Sigmoid colon (tissue), 7 donors: Measurements from ENCODE around the gene ATOSB. TPM values are rescaled to one million over a fixed set of nuclear protein-coding genes. Genes with fewer than 3 reads are reported as not detected.

Experiments
- DNase-seq: peaks from one replicate; pipeline ENCODE4 v3.0.0-alpha.2; 2019
- H3K27ac ChIP-seq, 4 donors: fragments of 200-600 bp; sonication (generic); one replicate each; pipeline ENCODE4 v1.5.1; 2016 to 2019; ENCODE audit warnings: mild to moderate bottlenecking in 1 of 4
- H3K27me3 ChIP-seq, 3 donors: fragments of 200-600 bp; sonication (generic); one replicate each; pipeline ENCODE4 v1.5.1; 2019; ENCODE audit warnings: mild to moderate bottlenecking in 1 of 3
- H3K36me3 ChIP-seq, 4 donors: fragments of 200-600 bp; sonication (generic); one replicate each; pipeline ENCODE4 v1.5.1; 2016 to 2019
- H3K4me1 ChIP-seq, 4 donors: fragments of 200-600 bp; sonication (generic); one replicate each; pipeline ENCODE4 v1.5.1; 2017 to 2019
- H3K4me3 ChIP-seq, 4 donors: fragments of 200-600 bp; sonication (generic); one replicate each; pipeline ENCODE4 v1.5.1; 2017 to 2019; ENCODE audit warnings: mild to moderate bottlenecking in 2 of 4, moderate library complexity in 1 of 4
- H3K9me3 ChIP-seq, 4 donors: fragments of 200-600 bp in 3 of 4; sonication (generic) in 3 of 4; one replicate each; pipeline versions ENCODE4 v1.5.1 to v1.6.1; 2013 to 2019
- CTCF ChIP-seq, 4 experiments: fragments of 450-650 bp in 3 of 4; fragments of 200-600 bp in 1 of 4; IDR thresholded peaks; one replicate each; pipeline ENCODE4 v1.5.1; 2016 to 2019; ENCODE audit warnings: antibody characterized with exemption in 4 of 4, mild to moderate bottlenecking in 3 of 4, moderate library complexity in 2 of 4
- EP300 ChIP-seq, 4 donors: sonication (generic); formaldehyde crosslinking; IDR thresholded peaks; one replicate each; pipeline ENCODE4 v1.6.1; 2017; ENCODE audit warnings: antibody characterized with exemption in 4 of 4
- POLR2A ChIP-seq, 2 donors: fragments of 450-650 bp; IDR thresholded peaks; one replicate each; pipeline ENCODE4 v1.6.1; 2016; ENCODE audit warnings: antibody characterized with exemption in 2 of 2, mild to moderate bottlenecking in 2 of 2, moderate library complexity in 2 of 2
- POLR2AphosphoS5 ChIP-seq, 4 donors: sonication (generic); formaldehyde crosslinking; IDR thresholded peaks; one replicate each; pipeline ENCODE4 v1.6.1; 2017; ENCODE audit warnings: antibody characterized with exemption in 4 of 4
- WGBS, 2 donors: extraction: QIAGEN DNeasy Blood & Tissue Kit; methylation state at CpG; one replicate each; pipeline ENCODE4 v1.1.7; 2013; 5-methylcytosine and 5-hydroxymethylcytosine counted together
- intact Hi-C: fragments of 100-400 bp; cut with DNase I; formaldehyde crosslinking; loops from one replicate; pipeline ENCODE4 v1.15.1; 2023
- polyA plus RNA-seq, 3 donors: library from polyadenylated mRNA; stranded (reverse); fragments of 200-250 nt; gene quantifications; one replicate each; pipeline ENCODE4 v1.2.3, GENCODE V29; 2013
- total RNA-seq, 4 donors: library from RNA; depleted of rRNA; stranded (reverse); fragments of >200 nt; gene quantifications; one replicate each; pipeline ENCODE4 v1.1.0, GENCODE V29; 2016
- donor health status: healthy with polysubstance abuse.
- donor health status: Bipolar disorder and iron deficiency.
- donor health status: healthy.

ATOSB gene
- total and polyA plus RNA-seq, 7 donors: 10.5 to 27.3 (median 19.4) TPM

GRCh38 chr9:35076848-35077247 is 38.8 kb downstream of the ATOSB start:
- H3K36me3 ChIP-seq: no peaks in the 10 kb centered on the region
- H3K9me3 ChIP-seq: no peaks in the 10 kb centered on the region
- DNase-seq: no peak
- H3K27me3 ChIP-seq: no peaks in the 10 kb centered on the region
- H3K27ac ChIP-seq: no peak overlapping the region
- no peak for TF ChIP-seq CTCF (IDR thresholded peaks at IDR 0.05)
- peaks cover 0 to 25% (median 16%) of the 10 kb centered on the region in 4 donors for H3K4me1 ChIP-seq
- 92 to 95% methylated on average over 4 of the region's 4 CpGs for WGBS, 2 donors
- H3K4me3 ChIP-seq: no peak overlapping the region
- intact Hi-C loops: no loop called here

GRCh38 chr9:35075358-35075757 is 40.3 kb downstream of the ATOSB start:
- H3K27me3 ChIP-seq: no peaks in the 10 kb centered on the region
- WGBS, 2 donors: 97 to 98% methylated on average over 4 of the region's 4 CpGs
- no peaks in the 10 kb centered on the region for H3K9me3 ChIP-seq
- DNase-seq: peak; percentile 57
- H3K4me3 ChIP-seq: no peak overlapping the region
- intact Hi-C loops: no loop called here
- no peaks in the 10 kb centered on the region for H3K36me3 ChIP-seq
- no peak for TF ChIP-seq POLR2A (IDR thresholded peaks at IDR 0.05)
- TF ChIP-seq POLR2AphosphoS5 (IDR thresholded peaks at IDR 0.05): no peak
- TF ChIP-seq CTCF (IDR thresholded peaks at IDR 0.05): no peak
- TF ChIP-seq EP300 (IDR thresholded peaks at IDR 0.05): no peak
- no peak overlapping the region for H3K27ac ChIP-seq
- peaks cover 0 to 33% (median 23%) of the 10 kb centered on the region in 4 donors for H3K4me1 ChIP-seq

GRCh38 chr9:35074791-35075190 is 40.9 kb downstream of the ATOSB start:
- no peak overlapping the region for H3K4me3 ChIP-seq
- intact Hi-C loops: loop anchor here (5.0 kb wide), 2 partner anchors 38 to 87 kb away; partner anchors contain the start of gene DNAJB5

GRCh38 chr9:35074141-35074540 is 41.5 kb downstream of the ATOSB start:
- 97 to 99% methylated on average over 6 of the region's 6 CpGs for WGBS, 2 donors
- H3K27me3 ChIP-seq: no peaks in the 10 kb centered on the region
- intact Hi-C loops: loop anchor here (5.0 kb wide), 2 partner anchors 38 to 87 kb away; partner anchors contain the start of gene DNAJB5
- no peak overlapping the region for H3K27ac ChIP-seq
- TF ChIP-seq CTCF (IDR thresholded peaks at IDR 0.05): no peak
- no peak for TF ChIP-seq POLR2A (IDR thresholded peaks at IDR 0.05)
- no peak for TF ChIP-seq EP300 (IDR thresholded peaks at IDR 0.05)
- peaks cover 0 to 39% (median 31%) of the 10 kb centered on the region in 4 donors for H3K4me1 ChIP-seq
- H3K9me3 ChIP-seq: no peaks in the 10 kb centered on the region
- H3K36me3 ChIP-seq: no peaks in the 10 kb centered on the region
- DNase-seq: peak; percentile 54
- H3K4me3 ChIP-seq: no peak overlapping the region

More at GRCh38 chr9:35074791-35075190, 40.9 kb downstream of the ATOSB start:
- DNase-seq: peak; percentile 52
- TF ChIP-seq EP300 (IDR thresholded peaks at IDR 0.05) (no peak), POLR2AphosphoS5 (IDR thresholded peaks at IDR 0.05) (no peak), POLR2A (IDR thresholded peaks at IDR 0.05) (no peak), CTCF (IDR thresholded peaks at IDR 0.05) (no peak)
- 96% methylated on average over 8 of the region's 8 CpGs for WGBS, 2 donors
- Histone ChIP-seq H3K9me3 (no peaks in the 10 kb centered on the region), H3K27ac (no peak overlapping the region), H3K27me3 (no peaks in the 10 kb centered on the region), H3K36me3 (no peaks in the 10 kb centered on the region), H3K4me1 (peaks cover 0 to 36% (median 27%) of the 10 kb centered on the region in 4 donors)

GRCh38 chr9:35073279-35073612 is 42.4 kb downstream of the ATOSB start:
- no peaks in the 10 kb centered on the region for H3K9me3 ChIP-seq
- peak overlapping the region; percentile 99 to 100 (median 100) for H3K27ac ChIP-seq
- WGBS, 2 donors: 85 to 97% methylated on average over 2 of the region's 2 CpGs
- H3K4me1 ChIP-seq: peaks cover 0 to 39% (median 31%) of the 10 kb centered on the region in 4 donors
- no peak overlapping the region for H3K4me3 ChIP-seq
- intact Hi-C loops: loop anchor here (5.0 kb wide), 2 partner anchors 39 to 86 kb away; partner anchors contain the start of gene DNAJB5
- H3K27me3 ChIP-seq: no peaks in the 10 kb centered on the region
- TF ChIP-seq POLR2AphosphoS5 (IDR thresholded peaks at IDR 0.05) (no peak), POLR2A (IDR thresholded peaks at IDR 0.05) (no peak), EP300 (IDR thresholded peaks at IDR 0.05) (no peak), CTCF (IDR thresholded peaks at IDR 0.05) (no peak)
- no peaks in the 10 kb centered on the region for H3K36me3 ChIP-seq
- DNase-seq: no peak
